Left kidney (tissue), 2 donors: ENCODE results near the gene HAAO. TPM values are rescaled to one million over a fixed set of nuclear protein-coding genes. Genes with fewer than 3 reads are reported as not detected.
A peak's percentile ranks its signal among the peaks of the same experiment; 100 is the strongest.

Source experiments
- DNase-seq: peaks from one replicate; pipeline ENCODE4 v3.0.0-alpha.2; 2013
- polyA plus RNA-seq: library from polyadenylated mRNA; unstranded; fragments of 120-200 nt; gene quantifications from one replicate; pipeline ENCODE4 v1.2.1, GENCODE V29; 2013; ENCODE audit not compliant: insufficient read length

The HAAO gene
- polyA plus RNA-seq, 1 donor, result 38.9 TPM

DNA sequence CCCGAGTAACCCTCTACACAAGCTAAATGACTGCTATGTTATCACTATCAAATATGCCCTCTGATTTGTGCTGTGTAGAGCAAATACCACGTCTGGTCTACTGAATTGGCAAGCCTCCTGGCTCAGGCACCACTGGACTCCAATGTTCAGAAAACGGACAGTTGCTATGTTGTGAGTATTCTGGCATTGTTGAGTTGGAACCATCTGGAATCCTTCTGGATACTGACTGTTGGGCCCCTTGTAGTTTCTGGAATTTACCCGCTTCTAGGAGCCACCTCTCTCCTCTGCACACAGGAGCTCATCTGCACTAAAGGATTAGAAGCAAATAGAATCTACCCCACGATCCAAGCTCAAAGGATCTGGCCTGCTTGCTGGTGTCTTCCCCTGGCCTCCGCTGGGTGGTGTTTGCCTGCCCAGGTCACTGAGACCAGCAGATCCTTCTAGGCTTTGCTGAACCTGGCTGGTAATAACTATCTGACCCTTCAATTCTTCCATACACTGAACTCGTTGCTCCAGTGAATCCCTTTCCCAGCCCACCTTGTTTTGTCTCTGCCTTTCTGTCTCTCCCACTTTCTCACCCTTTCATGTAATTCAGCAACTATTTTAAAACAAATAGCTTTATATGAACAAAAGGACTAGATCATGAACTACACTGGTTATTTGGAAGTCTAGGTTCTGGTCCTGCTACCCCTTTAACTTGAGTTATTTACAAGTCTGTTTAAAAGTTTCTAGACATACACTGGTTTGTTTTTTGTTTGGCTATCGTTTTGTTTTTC lies 2.1 kb upstream of the HAAO start:
- DNase-seq, result no peak

DNA sequence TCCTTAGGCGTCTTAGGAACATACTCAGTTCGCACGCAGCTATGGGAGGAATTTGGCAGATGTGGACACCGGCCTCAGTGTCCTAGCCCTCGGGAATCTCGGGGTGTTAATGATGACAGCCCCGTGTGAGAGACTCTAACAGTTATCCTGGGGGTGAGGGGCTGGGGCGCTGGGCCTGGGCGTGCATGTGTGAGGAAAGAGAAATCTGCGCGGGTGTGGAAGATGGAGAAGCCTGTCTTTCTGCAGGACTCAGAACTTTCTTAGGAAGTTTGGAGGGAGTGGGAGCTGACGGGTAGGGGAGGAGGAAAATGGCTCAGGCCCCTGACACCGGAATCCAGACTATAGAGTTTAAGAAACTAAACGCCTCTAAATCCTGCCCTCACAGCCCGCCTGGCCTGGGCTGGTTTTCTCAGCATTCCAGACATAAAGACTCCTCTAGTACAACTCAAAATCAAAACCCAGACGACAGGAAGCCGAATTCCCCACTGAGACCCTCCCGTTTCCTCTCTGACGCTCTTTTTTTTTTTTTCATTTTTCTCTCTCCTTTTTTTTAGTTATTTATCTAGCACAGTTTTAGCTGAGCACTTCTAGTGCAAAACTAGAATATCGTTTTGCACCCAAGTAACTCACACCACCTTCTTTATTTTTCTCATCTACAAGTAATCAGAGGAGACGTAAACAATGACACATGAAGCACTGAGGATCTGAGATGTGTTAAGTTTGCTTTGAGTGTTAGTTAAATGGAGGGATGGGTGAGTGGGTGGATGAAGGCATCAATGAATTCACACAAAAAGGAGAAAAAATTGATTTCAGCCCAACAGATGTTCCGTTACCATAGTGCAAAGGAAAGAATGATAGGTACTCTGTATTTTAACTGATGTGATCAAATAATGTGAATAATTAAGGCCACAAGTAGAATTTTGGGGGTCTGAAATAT lies 1.2 kb upstream of the HAAO start:
- peak; percentile 65 for DNase-seq

DNA sequence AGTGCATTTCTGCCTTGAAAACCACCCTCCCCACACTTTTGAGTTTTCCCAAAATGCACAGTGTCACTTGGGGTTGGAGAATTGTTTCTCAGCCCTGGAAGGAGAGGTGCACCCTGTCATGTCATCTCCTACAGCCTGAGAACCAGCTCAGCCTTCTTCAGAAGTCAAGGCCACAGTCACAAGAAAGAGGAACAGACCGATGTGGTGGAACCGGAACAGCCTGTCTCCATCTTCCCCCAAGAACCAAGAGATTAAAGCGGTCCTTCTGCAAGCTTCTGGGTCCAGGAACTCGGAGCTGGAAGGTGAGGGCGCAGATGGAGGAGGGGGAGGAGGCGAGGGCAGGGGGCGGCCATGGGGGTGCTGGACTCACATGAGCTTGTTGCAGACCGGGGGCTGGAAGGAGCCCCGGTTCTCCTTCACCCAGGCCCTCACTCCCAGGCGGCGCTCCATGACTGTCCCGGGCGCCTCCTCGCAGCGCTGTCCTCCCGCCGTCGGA lies 248 bp downstream of the HAAO start:
- DNase-seq, result no peak

DNA sequence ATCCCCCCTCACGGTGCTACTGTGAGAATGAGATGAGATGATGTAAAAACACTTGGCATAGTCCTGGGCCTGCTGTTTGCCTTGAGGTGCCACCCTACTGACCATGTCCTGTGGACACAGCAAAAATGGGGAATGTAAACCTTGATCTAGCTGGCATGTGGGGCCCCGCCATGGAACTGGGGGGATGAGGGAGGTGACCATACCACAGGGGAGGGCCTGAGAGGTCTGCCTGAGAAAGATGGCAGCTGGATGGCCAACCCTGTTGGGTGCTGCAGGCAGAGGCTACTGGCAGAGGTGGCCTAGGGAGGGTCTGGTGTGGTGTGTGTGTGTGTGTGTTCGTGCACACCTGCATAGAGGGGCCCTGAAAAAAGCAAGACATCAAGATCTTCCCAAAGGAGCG lies 777 bp downstream of the HAAO start:
- no peak for DNase-seq

DNA sequence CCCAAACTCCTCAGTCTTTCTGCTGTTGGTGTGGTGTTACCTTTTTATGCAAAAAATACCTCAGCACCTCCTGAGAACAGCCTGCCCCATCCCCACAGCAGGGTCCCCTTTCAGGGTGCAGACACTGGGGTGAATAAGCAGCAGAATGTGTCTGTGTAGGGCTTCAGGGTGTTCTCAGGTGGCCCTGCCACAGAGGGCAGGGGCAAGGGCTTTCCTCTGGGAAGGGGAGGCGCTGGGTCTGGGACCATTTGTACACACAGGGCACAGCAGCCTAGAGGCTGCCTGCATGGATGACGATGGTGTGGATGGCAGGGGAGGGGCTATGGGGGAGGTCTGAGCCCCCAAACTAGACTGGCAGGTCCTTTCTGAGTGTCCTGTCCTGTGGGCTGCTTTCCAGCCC lies 2.6 kb downstream of the HAAO start:
- no peak for DNase-seq

DNA sequence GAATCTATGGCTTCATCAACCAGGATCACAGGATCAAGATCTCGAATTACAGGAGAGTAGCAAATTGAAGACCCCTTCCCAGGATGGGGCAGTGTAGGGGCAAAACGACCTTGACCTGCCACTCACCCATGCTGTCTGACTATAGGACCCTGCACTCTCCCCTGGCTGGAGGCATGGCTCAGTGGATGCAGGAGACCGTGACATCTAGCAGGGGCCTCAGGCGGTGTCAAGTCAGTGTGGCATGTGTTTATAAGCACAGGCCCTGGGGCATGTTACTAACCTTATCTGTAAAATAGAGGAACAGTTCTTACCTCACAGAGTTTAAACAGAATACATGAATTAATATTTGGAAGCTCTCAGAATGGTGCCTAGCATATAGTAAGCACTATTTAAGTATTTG lies 3.5 kb downstream of the HAAO start:
- DNase-seq, result no peak

DNA sequence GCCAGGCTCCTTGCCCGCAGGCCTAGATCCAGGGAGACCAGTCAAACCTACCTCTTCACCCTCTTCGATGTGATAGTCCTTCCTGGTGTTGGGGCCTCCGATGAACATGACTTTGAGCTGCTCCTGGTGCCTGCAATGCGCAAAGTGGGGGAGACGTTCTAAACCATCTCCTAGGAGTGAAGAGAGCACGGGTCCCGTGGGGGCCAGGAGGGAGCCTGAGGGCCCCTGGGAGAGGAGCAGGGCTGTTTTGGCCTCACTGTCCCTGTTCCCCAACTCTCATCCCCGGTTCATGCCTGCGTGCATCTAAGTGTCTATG lies 3.9 kb downstream of the HAAO start:
- DNase-seq, result no peak

DNA sequence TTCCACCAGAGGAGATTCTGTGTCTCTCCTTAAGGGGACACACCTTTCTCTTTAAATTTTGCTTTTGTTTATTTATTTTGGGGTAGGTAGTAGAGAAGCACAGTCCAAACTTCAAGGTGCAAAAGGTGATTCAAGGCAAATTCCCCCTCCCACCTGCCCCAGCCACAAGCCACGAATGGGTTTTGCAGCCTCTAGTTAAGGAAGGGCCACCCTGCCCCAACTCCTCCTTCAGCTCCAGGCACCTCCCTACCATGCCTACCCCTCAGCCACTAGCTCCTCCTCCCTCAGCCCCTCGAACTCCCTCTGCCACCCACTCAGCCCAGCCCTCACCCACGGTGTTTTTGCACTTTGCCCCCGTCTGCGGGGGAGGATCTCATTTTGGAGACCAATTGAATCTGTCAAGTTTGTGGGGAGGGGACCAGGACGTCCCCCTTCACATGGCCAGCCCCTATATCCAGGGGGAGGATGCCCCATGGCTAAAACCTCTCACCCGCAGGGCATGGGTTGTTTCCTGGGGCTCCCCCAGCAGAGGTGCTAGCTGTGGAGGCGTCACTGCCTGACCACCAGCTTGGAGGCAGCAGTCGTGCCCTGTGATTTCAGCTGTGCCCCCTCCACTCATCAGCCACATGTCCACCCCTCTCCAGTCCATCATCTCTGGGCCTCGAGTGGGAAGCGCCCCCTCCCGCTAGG lies 4.5 kb downstream of the HAAO start:
- no peak for DNase-seq

DNA sequence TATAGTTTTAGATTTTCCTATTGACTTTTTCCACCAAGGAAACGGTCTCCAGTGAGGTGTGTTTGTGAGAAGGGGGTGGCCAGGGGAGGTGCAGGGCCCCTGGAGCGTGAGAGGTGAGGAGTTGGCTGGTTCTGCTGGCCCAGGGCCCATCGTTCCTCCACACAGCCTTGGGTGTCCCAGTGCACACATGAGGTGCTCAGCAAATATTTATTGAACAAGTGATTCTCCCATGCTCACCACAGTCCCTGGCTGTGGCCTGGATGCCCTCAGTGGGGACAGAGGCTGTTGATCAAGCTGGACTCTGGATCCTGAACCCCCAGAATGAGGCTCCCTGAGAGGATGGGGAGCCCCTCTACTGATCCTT lies 5.0 kb downstream of the HAAO start:
- no peak for DNase-seq

DNA sequence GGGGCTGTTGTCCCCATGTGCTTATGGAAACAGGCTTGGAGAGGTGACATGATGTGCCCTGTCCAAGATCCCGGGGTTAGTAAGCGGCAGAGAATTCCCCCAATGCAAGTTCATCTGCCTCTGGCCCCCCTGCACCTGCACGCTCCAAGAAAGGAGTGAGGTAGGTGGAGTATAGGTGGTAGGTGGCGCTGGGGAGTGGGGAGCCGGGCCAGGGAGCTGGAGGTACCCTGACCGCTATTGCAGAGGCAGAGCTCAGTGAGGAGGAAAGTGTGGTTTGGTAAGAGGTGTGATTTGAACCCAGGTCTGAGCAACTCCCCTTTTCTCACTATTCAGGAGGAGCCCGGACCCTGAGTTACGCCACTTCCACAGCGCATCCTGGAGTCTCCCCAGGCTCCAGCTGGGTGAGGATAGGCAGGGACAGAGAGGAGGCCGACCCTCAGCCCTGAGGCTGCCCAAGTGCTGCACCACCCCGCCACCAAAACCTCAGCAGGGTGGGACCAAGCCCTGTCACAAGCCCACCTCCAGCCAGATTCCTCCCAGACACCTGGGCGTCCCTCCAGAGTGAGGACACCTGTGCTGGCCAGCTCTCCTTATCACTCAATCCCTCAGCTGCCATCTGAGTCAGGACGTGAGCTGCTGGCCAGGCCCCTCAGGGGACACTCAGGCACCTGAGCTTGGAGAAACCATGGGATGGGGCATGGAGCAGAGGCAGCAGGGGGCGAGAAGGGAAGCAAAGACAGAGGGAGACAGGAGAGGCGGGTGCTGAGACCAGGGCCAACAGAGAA lies 5.6 kb downstream of the HAAO start:
- DNase-seq, result no peak

DNA sequence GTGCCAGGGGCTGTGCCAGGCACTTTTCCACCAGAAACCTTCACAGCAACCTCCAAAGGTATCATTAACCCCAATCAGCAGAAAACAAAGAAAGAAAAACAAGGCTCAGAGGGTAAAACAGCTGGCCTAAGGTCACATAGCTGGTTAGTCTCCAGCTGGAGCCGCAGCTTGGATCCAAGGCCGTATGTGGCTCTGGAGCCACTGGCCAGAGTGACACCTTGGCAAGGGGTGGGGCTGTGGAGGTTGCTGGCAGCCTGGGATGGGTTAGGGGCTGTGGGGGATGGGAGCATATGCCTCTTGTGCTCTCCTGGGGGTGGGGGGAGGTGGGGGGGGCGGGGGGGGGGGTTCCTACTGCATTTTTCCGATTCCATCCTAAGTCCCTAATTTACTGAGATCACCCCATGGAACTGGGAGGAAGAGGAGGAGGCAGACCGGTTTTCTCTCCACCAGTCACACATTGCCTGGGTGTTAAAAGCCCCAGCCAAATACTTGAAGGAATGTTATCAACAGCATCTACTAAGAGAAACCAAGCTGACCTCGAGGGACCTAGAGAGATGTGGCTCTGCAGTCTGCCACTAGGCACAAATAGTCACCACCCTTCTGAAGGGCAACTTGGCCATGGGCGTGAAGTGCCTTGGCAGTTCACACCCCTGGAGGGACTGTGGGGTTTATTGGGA lies 8.0 kb downstream of the HAAO start:
- DNase-seq, result no peak

DNA sequence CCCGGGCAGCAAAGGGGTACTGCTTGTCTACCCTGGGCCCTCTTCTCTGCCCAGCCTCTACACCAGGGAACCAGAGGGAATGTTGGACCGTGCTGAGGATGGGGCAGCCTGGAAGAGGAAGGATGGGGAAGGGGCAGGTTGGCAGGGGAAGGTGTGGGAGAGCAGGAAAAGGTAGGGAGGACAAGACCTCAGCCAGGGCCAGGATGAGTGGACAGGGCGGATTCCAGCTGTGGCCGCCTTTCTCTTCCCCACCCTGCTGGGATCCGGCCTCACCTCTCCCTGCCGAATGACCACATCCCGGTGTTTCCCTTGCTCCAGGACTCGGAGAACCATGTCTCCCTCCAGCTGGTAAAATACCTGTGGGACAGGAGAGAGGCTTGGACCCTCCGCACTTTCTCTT lies 8.9 kb downstream of the HAAO start:
- DNase-seq, result no peak

DNA sequence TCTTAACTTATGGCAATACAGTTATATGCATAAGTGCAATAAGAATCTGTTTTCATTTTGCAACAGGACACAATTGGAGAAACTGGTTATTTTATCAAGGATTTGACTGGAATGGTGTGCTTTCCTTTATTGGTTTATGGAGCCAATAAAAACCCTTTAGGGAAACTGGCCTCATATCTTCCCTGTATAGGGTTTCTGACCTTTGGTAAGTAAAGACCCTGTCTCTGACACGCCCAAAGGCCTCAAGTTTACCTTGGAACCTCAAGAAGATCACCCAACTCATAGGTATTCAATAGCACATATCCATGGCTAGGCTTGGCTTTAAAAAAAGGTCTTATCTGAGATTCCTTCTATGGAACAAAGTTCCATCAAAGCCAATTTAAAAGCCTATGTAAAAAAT lies 11.2 kb downstream of the HAAO start:
- no peak for DNase-seq

DNA sequence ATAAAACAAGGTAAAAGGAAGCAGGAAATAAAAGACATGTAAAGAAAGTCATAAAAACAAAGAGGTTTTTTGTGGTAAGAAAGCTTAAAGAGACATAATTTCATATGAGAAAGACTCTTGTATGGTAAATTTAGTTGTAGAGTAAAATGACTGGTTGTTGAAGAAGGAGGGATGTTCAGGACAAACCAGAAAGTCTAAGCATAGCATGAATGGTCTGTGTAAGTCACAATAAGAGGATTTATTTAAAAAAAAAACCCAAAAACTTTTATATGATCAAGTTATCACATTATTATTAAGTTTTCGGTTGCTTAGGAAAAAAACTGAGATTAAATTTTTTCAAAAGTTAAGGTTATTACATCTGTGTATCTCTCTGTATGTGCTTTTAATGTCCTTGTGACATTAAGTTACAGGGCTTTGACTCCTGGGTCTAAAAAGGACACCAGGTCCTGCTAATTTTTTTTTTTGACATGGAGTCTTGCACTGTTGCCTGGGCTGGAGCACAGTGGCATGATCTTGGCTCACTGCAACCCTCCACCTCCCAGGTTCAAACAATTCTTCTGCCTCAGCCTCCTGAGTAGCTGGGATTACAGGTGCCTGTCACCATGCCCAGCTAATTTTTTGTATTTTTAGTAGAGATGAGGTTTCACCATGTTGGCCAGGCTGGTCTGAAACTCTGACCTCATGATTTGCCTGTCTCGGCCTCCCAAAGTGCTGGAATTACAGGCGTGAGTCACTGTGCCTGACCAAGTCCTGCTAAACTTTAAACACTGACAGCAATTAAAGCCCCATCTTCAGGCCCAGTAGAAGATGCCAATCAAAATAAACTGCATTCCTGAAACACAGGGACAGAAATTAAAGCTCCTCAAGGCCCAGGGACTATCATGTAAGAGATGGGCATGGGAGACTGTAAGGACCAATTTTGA lies 14.2 kb downstream of the HAAO start:
- DNase-seq, result no peak

DNA sequence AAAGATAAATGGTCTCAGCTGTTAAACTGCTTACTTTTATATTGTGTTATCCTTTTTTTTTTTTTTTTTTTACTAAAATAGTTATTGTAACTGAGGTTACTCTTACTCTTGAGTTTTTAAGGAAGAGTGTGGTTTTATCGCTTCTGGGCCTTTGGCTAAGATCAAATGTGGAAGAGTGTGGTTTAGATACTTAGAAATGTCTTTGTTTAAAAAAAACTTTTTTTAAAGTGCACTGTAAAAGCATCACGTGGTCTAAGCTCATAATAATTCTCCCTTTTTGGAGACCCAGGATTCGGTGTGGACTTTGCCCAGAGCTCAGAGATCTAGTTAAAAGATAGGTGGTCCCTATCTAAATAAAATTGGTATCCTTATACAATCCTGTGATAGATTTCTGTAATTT lies 16.6 kb downstream of the HAAO start:
- no peak for DNase-seq

DNA sequence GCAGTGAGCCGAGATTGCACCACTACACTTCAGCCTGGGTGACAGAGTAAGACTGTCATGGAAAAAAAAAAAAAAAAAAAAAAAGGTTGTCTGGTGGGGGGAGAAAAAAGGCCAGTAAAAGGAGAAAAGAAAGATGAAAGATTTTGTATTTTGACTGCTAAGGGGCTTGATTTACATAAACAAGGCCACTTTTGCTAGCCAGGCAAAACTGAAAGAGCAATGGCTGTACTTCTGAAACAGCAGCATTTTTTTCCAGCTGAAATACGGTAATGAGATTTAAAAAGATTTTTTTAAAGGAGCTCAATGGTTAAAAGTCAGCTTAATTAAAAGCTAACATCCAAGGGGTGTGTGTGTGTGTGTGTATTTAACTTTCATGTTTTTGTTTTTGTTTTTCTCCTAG lies 17.2 kb downstream of the HAAO start:
- DNase-seq, result no peak

DNA sequence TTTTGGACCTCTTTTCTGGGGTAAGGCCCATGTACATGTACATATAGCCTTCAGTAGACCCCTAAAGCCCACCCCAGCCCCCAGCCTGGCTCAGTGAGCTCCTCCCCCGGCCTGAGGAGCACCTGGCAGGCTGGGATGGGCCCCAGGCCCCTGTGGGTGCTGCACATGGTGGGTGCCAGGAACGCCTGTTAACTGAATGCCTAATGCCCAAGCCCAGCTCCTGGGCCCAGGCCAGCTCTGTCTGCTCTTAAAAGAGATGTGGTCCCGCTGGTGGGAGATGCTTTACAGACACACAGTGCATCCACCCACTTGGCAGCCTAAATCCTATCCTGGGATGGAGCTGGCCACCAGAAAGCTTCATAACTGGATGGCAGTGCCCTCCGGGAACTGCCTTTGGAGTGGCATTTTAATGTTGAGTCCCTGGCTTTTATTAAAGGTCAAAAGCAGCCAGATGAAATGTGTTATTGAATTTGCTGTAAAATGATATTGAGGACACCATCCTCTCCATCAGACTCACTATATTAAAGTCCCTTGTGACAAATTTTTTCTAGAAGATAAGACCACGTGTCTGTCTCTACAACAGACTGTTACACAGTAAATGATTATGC lies 20.7 kb downstream of the HAAO start:
- DNase-seq, result no peak

DNA sequence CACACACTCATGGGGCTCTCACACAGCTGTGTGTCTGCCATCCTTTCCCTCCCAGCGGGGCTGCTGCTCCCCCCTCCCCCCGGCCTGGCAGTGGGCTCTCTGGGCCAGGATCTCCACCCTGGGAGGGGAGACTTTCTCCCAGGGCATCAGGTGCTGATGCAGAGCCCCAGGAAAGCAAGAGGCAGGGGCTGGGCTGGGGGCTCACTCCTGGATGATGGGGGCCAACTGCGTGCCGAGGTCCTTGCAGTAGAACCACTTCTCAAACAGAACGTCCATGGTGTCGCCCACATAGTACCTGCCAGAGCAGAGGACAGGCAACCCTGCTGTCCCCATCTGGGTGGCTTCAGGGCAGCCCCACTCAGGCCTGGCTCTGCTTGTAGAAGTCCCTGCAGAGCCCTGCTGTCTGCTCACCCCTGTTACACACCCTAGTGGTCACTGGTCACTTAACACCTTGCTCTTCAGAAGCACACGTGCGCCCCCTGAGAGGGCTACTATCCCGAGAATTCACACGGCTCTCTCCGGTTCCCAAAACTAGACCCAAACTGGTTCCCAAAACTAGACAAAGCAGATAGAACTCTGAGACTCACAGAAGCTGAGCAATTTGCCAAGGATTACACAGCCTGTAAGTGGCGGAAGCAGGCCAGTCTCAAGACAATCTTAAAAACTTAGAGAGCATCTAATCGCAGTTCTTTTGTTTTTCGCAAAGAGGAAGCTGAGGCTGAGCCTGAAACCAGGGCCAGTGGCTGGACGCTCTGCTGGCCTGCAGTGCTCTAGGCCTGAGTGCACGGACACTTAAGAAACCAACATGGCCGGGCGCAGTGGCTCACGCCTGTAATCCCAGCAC lies 21.9 kb downstream of the HAAO start:
- DNase-seq, result no peak
